ENCODE results near the gene GRAMD2B. TPM values are rescaled to one million over a fixed set of nuclear protein-coding genes. Genes with fewer than 3 reads are reported as not detected.

Gene GRAMD2B
- total RNA-seq, 2 experiments from 2014 or later, result 7.2 to 9.4 TPM

DNA sequence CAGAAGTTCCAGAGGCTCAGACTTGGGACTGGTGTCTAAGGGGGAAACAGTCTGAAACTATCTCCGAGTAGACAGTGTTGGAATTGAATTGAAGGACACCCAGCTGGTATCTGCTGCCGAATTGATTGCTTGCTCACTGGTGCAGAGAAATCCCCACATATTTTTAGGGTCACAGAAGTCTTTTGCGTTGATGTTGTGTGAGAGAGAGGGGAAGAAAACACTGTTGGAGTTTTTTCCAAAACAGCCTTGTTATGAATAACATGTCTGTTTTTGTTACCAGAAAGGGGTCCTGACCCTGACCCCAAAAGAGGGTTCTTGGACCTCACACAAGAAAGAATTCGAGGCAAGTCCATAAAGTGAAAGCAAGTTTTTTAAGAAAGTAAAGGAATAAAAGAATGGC, 90.5 kb downstream of the GRAMD2B start:
- H3K27me3 ChIP-seq (ENCODE audit: control insufficient read depth in 1 of 2, insufficient read depth in 2 of 2, low read length in 2 of 2), result no peaks in the 10 kb centered on the region
- H3K27me3 Mint-ChIP-seq, result no peaks in the 10 kb centered on the region
- H3K4me1 ChIP-seq (ENCODE audit: insufficient read depth, low read length), result peaks cover 10% of the 10 kb centered on the region
- no peak for DNase-seq
- H3K27ac Mint-ChIP-seq, result no peak overlapping the region
- intact Hi-C loops (cut with DNase I, micrococcal nuclease), result no loop called here
- no peaks in the 10 kb centered on the region for H3K36me3 Mint-ChIP-seq (ENCODE audit: low read depth)
- ChIA-PET CTCF (no interaction called here), POLR2A (no interaction called here)
- H3K9me3 ChIP-seq (ENCODE audit: control insufficient read depth in 1 of 2, insufficient read depth in 1 of 2, low read length in 2 of 2), result no peaks in the 10 kb centered on the region
- ATAC-seq (ENCODE audit: poor library complexity), result no peak
- H3K9me3 Mint-ChIP-seq, result peaks cover 4% of the 10 kb centered on the region
- H3K27ac ChIP-seq (ENCODE audit: low read depth in 1 of 2, low read length in 2 of 2), result no peak overlapping the region
- no peak overlapping the region for H3K4me3 Mint-ChIP-seq
- TF ChIP-seq, protein P1, sequence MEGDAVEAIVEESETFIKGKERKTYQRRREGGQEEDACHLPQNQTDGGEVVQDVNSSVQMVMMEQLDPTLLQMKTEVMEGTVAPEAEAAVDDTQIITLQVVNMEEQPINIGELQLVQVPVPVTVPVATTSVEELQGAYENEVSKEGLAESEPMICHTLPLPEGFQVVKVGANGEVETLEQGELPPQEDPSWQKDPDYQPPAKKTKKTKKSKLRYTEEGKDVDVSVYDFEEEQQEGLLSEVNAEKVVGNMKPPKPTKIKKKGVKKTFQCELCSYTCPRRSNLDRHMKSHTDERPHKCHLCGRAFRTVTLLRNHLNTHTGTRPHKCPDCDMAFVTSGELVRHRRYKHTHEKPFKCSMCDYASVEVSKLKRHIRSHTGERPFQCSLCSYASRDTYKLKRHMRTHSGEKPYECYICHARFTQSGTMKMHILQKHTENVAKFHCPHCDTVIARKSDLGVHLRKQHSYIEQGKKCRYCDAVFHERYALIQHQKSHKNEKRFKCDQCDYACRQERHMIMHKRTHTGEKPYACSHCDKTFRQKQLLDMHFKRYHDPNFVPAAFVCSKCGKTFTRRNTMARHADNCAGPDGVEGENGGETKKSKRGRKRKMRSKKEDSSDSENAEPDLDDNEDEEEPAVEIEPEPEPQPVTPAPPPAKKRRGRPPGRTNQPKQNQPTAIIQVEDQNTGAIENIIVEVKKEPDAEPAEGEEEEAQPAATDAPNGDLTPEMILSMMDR (IDR thresholded peaks at IDR 0.05), result no peak
- no peaks in the 10 kb centered on the region for H3K36me3 ChIP-seq (ENCODE audit: insufficient read depth, low read length)
- no peak overlapping the region for H3K4me3 ChIP-seq (ENCODE audit: low read length)
- H3K4me1 Mint-ChIP-seq (ENCODE audit: low read depth), result peaks cover 22% of the 10 kb centered on the region

DNA sequence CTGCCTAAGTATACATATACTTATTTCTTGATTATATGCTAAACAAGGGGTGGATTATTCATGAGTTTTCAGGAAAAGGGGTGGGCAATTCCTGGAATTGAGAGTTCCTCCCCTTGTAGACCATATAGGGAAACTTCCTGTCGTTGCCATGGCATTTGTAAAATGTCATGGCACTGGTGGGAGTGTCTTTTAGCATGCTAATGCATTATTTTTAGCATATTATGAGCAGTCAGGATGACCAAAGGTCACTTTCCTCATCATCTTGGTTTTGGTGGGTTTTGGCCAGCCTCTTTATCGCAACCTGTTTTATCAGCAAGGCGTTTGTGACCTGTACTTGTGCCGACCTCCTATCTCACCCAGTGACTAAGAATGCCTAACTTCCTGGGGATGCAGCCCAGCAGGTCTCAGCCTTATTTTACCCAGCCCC, 90.9 kb downstream of the GRAMD2B start:
- Mint-ChIP-seq H3K27ac (no peak overlapping the region), H3K4me1 (ENCODE audit: low read depth) (peaks cover 18% of the 10 kb centered on the region), H3K36me3 (ENCODE audit: low read depth) (no peaks in the 10 kb centered on the region), H3K4me3 (no peak overlapping the region), H3K27me3 (no peaks in the 10 kb centered on the region), H3K9me3 (peaks cover 2% of the 10 kb centered on the region)
- POLR2A ChIA-PET, result no interaction called here
- TF ChIP-seq, protein P1 (IDR thresholded peaks at IDR 0.05), result no peak
- ATAC-seq (ENCODE audit: poor library complexity), result no peak
- CTCF ChIA-PET, result interaction anchor here (1.8 kb wide), 1 partner anchor 14 kb away, joined by 6 read pairs; no protein-coding TSS in a partner anchor
- Histone ChIP-seq H3K36me3 (ENCODE audit: insufficient read depth, low read length) (no peaks in the 10 kb centered on the region), H3K4me3 (ENCODE audit: low read length) (no peak overlapping the region), H3K27ac (ENCODE audit: low read depth in 1 of 2, low read length in 2 of 2) (no peak overlapping the region), H3K9me3 (ENCODE audit: control insufficient read depth in 1 of 2, insufficient read depth in 1 of 2, low read length in 2 of 2) (no peaks in the 10 kb centered on the region), H3K4me1 (ENCODE audit: insufficient read depth, low read length) (peaks cover 9% of the 10 kb centered on the region), H3K27me3 (ENCODE audit: control insufficient read depth in 1 of 2, insufficient read depth in 2 of 2, low read length in 2 of 2) (no peaks in the 10 kb centered on the region)
- no peak for DNase-seq
- intact Hi-C loops (cut with DNase I, micrococcal nuclease), result no loop called here

DNA sequence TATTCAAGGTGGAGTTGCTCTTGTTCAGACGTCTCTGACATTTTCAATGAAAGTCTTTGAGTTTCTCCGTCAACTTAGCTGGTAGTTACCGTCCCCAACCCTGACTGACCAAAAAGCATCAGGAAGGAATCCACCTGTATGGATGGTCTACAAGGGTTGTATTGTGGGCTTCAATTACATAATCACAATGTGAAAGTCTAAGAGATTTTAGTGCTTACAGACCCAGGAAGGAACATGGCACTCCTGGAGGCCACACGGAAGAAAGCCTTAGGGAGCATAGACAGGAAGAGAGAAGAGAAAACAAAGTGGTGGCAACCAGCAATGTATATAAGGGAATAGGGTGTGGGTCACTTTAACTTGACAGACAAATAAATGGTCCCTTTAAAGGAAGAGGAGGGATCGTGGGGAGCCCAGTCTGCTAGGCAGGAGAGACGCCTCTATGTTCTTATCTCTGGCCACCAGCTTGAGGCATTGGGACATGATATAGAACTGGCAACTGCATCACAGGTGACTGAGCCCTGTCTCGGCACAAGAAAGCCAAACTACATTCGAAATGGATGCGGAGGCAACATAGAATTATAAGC, 91.4 kb downstream of the GRAMD2B start:
- DNase-seq (no peak), ATAC-seq (ENCODE audit: poor library complexity) (no peak)
- peaks cover 2% of the 10 kb centered on the region for H3K9me3 Mint-ChIP-seq
- ChIA-PET CTCF (interaction anchor here (1.8 kb wide), 1 partner anchor 15 kb away, joined by 6 read pairs; no protein-coding TSS in a partner anchor), POLR2A (no interaction called here)
- no peaks in the 10 kb centered on the region for H3K36me3 ChIP-seq (ENCODE audit: insufficient read depth, low read length)
- H3K9me3 ChIP-seq (ENCODE audit: control insufficient read depth in 1 of 2, insufficient read depth in 1 of 2, low read length in 2 of 2), result no peaks in the 10 kb centered on the region
- no peak overlapping the region for H3K4me3 ChIP-seq (ENCODE audit: low read length)
- H3K4me1 Mint-ChIP-seq (ENCODE audit: low read depth), result peaks cover 15% of the 10 kb centered on the region
- intact Hi-C loops (cut with DNase I, micrococcal nuclease), result no loop called here
- H3K27me3 Mint-ChIP-seq, result no peaks in the 10 kb centered on the region
- H3K27ac ChIP-seq (ENCODE audit: low read depth in 1 of 2, low read length in 2 of 2), result no peak overlapping the region
- H3K36me3 Mint-ChIP-seq (ENCODE audit: low read depth), result no peaks in the 10 kb centered on the region
- peaks cover 4% of the 10 kb centered on the region for H3K4me1 ChIP-seq (ENCODE audit: insufficient read depth, low read length)
- H3K27me3 ChIP-seq (ENCODE audit: control insufficient read depth in 1 of 2, insufficient read depth in 2 of 2, low read length in 2 of 2), result no peaks in the 10 kb centered on the region
- no peak overlapping the region for H3K4me3 Mint-ChIP-seq
- TF ChIP-seq, protein P1 (IDR thresholded peaks at IDR 0.05), result no peak
- no peak overlapping the region for H3K27ac Mint-ChIP-seq

All from CD4-positive, alpha-beta T cell (primary cell).